ENCODE results near the gene BCL11B.

DNA sequence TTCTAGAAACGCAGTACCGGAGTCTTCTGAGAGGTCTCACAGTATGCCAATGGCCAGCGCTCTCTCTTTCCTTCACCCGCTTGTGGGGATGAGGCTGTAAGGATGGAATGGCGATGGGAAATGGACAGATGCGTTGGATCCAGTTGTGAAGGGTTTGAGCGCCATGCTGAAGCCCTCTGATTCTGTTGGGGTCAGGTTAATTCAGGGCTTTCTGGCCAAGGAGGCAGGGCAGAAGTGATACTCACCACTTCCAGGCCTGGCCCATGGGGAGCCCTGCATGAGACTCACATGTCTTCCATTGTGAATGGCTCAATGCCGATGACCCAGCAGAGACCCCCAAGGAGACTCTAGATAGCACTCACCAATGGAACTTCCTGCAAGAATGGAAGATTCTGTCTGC is 114.3 kb downstream of the BCL11B start:
- TF ChIP-seq TOX (CRISPR knock-in tag; IDR thresholded peaks at IDR 0.05; ENCODE audit: borderline replicate concordance): no peak
- TF ChIP-seq RARB (CRISPR knock-in tag; IDR thresholded peaks at IDR 0.05): no peak
- TF ChIP-seq, protein P1, sequence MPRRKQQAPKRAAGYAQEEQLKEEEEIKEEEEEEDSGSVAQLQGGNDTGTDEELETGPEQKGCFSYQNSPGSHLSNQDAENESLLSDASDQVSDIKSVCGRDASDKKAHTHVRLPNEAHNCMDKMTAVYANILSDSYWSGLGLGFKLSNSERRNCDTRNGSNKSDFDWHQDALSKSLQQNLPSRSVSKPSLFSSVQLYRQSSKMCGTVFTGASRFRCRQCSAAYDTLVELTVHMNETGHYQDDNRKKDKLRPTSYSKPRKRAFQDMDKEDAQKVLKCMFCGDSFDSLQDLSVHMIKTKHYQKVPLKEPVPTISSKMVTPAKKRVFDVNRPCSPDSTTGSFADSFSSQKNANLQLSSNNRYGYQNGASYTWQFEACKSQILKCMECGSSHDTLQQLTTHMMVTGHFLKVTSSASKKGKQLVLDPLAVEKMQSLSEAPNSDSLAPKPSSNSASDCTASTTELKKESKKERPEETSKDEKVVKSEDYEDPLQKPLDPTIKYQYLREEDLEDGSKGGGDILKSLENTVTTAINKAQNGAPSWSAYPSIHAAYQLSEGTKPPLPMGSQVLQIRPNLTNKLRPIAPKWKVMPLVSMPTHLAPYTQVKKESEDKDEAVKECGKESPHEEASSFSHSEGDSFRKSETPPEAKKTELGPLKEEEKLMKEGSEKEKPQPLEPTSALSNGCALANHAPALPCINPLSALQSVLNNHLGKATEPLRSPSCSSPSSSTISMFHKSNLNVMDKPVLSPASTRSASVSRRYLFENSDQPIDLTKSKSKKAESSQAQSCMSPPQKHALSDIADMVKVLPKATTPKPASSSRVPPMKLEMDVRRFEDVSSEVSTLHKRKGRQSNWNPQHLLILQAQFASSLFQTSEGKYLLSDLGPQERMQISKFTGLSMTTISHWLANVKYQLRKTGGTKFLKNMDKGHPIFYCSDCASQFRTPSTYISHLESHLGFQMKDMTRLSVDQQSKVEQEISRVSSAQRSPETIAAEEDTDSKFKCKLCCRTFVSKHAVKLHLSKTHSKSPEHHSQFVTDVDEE (CRISPR knock-in tag; IDR thresholded peaks at IDR 0.05): no peak
- TF ChIP-seq GLIS3 (CRISPR knock-in tag; IDR thresholded peaks at IDR 0.05): no peak
- no peak for TF ChIP-seq ISL1 (CRISPR knock-in tag; IDR thresholded peaks at IDR 0.05)
- TF ChIP-seq, protein P2, sequence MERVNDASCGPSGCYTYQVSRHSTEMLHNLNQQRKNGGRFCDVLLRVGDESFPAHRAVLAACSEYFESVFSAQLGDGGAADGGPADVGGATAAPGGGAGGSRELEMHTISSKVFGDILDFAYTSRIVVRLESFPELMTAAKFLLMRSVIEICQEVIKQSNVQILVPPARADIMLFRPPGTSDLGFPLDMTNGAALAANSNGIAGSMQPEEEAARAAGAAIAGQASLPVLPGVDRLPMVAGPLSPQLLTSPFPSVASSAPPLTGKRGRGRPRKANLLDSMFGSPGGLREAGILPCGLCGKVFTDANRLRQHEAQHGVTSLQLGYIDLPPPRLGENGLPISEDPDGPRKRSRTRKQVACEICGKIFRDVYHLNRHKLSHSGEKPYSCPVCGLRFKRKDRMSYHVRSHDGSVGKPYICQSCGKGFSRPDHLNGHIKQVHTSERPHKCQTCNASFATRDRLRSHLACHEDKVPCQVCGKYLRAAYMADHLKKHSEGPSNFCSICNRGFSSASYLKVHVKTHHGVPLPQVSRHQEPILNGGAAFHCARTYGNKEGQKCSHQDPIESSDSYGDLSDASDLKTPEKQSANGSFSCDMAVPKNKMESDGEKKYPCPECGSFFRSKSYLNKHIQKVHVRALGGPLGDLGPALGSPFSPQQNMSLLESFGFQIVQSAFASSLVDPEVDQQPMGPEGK (CRISPR knock-in tag; IDR thresholded peaks at IDR 0.05; ENCODE audit: borderline replicate concordance): no peak
- no peak for TF ChIP-seq TCF4 (CRISPR knock-in tag; IDR thresholded peaks at IDR 0.05; ENCODE audit: borderline replicate concordance)
- TF ChIP-seq SNAI2 (CRISPR knock-in tag; IDR thresholded peaks at IDR 0.05): no peak
- TF ChIP-seq CSDC2 (CRISPR knock-in tag; IDR thresholded peaks at IDR 0.05): no peak
- TF ChIP-seq ZNF565 (CRISPR knock-in tag; conservative IDR thresholded peaks at IDR 0.05; ENCODE audit: low read depth): no peak
- TF ChIP-seq, protein P3, sequence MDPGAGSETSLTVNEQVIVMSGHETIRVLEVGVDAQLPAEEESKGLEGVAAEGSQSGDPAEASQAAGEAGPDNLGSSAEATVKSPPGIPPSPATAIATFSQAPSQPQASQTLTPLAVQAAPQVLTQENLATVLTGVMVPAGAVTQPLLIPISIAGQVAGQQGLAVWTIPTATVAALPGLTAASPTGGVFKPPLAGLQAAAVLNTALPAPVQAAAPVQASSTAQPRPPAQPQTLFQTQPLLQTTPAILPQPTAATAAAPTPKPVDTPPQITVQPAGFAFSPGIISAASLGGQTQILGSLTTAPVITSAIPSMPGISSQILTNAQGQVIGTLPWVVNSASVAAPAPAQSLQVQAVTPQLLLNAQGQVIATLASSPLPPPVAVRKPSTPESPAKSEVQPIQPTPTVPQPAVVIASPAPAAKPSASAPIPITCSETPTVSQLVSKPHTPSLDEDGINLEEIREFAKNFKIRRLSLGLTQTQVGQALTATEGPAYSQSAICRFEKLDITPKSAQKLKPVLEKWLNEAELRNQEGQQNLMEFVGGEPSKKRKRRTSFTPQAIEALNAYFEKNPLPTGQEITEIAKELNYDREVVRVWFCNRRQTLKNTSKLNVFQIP (CRISPR knock-in tag; IDR thresholded peaks at IDR 0.05; ENCODE audit: borderline replicate concordance, low read depth): no peak
- no peak for TF ChIP-seq ARNTL (CRISPR knock-in tag; IDR thresholded peaks at IDR 0.05; ENCODE audit: borderline replicate concordance, low read depth)
- TF ChIP-seq ZFP30 (CRISPR knock-in tag; IDR thresholded peaks at IDR 0.05): no peak
